K562 (cell line): ENCODE data around the gene LIF. TPM values are rescaled to one million over a fixed set of nuclear protein-coding genes. Genes with fewer than 3 reads are reported as not detected.

Experiments used
- JUND ChIP-seq, 2 experiments: IDR thresholded peaks; 2 replicates in 1 of 2; 3 replicates in 1 of 2; pipeline ENCODE4 v1.6.1; 2011; ENCODE audit warnings: borderline replicate concordance in 2 of 2, low read depth in 2 of 2, low read length in 2 of 2, improper control_type of control experiment in 1 of 2, missing biosample characterization in 1 of 2, missing genetic modification characterization in 1 of 2, missing genetic modification reagents in 1 of 2
- LCOR ChIP-seq: sonication (generic); formaldehyde crosslinking; IDR thresholded peaks from 2 replicates; pipeline ENCODE4 v1.8.0; 2022; ENCODE audit warnings: mild to moderate bottlenecking, missing genetic modification reagents
- NEUROD1 ChIP-seq: fragments of 150-350 bp; IDR thresholded peaks from 2 replicates; pipeline ENCODE4 v1.6.1; 2014; ENCODE audit warnings: borderline replicate concordance, low read length, low read depth; ENCODE audit not compliant: partially characterized antibody
- PHF21A ChIP-seq: fragments of 450-650 bp; IDR thresholded peaks from 2 replicates; pipeline ENCODE4 v1.6.1; 2017; ENCODE audit warnings: low read depth, borderline replicate concordance
- PHF8 ChIP-seq: fragments of 200-600 bp; sonication (generic); IDR thresholded peaks from 2 replicates; pipeline ENCODE4 v1.6.1; 2012; ENCODE audit warnings: mixed run types, mild to moderate bottlenecking, inconsistent platforms, low read length, moderate library complexity, borderline replicate concordance
- POLR2A ChIP-seq: fragments of 450-650 bp; conservative IDR thresholded peaks from 2 replicates; pipeline ENCODE4 v1.6.1; 2016
- RAD51 ChIP-seq: fragments of 450-650 bp; IDR thresholded peaks from 2 replicates; pipeline ENCODE4 v1.7.1; 2016; ENCODE audit warnings: low read depth, mild to moderate bottlenecking, borderline replicate concordance
- ZNF316 ChIP-seq: fragments of 450-650 bp; IDR thresholded peaks from 2 replicates; pipeline ENCODE4 v1.6.1; 2016
- ZNF354B ChIP-seq: fragments of 250-450 bp; sonication (Bioruptor Pico); IDR thresholded peaks from 2 replicates; pipeline ENCODE4 v1.4.0; 2020
- polyA plus RNA-seq, 8 experiments: library from polyadenylated mRNA; depleted of rRNA in 4 of 8; stranded (reverse) in 5 of 8; unstranded in 3 of 8; fragments of >200 nt; fragmentation: Nextera tagmentation in 2 of 8; fragmentation: Illumina TruSeq in 1 of 8; extraction: Ambion mirVana in 2 of 8; extraction: Trizol in 1 of 8; gene quantifications; 2 replicates each; pipeline versions ENCODE4 v1.2.1 to v1.2.3, GENCODE V29; 2011 to 2014; ENCODE audit warnings: inconsistent platforms in 1 of 8, missing spikeins in 1 of 8
- total RNA-seq, 7 experiments: library from RNA; depleted of rRNA in 6 of 7; stranded (reverse); fragments of >200 nt in 6 of 7; fragmentation: Illumina TruSeq in 2 of 7; extraction: Trizol in 2 of 7; gene quantifications; 2 replicates each; pipeline versions ENCODE4 v1.2.1 to v1.2.3, GENCODE V29; 2011 to 2021; ENCODE audit warnings: low replicate concordance in 1 of 7
- TF ChIP-seq, protein P1 (sequence below): fragments of 450-650 bp; formaldehyde crosslinking; IDR thresholded peaks from 2 replicates; pipeline ENCODE4 v1.4.0; 2020; ENCODE audit warnings: mild to moderate bottlenecking, moderate library complexity
- TF ChIP-seq, protein P2 (sequence below): sonication (generic); formaldehyde crosslinking; IDR thresholded peaks from 2 replicates; pipeline ENCODE4 v1.8.0; 2022; ENCODE audit warnings: mild to moderate bottlenecking, missing genetic modification reagents
- TF ChIP-seq, protein P3 (sequence below): sonication (generic); formaldehyde crosslinking; IDR thresholded peaks from 2 replicates; pipeline ENCODE4 v1.8.0; 2023; ENCODE audit warnings: mild to moderate bottlenecking, missing genetic modification reagents
- TF ChIP-seq, protein P4 (sequence below): sonication (generic); IDR thresholded peaks from 2 replicates; pipeline ENCODE4 v1.6.1; 2016
- TF ChIP-seq, protein P5 (sequence below): sonication (generic); formaldehyde crosslinking; IDR thresholded peaks from 2 replicates; pipeline ENCODE4 v1.8.0; 2022; ENCODE audit warnings: missing genetic modification reagents, mild to moderate bottlenecking, moderate library complexity, borderline replicate concordance
- TF ChIP-seq, protein P6 (sequence below): sonication (generic); formaldehyde crosslinking; IDR thresholded peaks from 2 replicates; pipeline ENCODE4 v1.5.0; 2020; ENCODE audit warnings: missing genetic modification reagents

Gene LIF
- total and polyA plus RNA-seq, 9 of the 15 experiments (the other 6 are each of a cell fraction or from before 2014, with no cell fraction given), result 0.05 to 0.39 (median 0.18) TPM; not detected in 3

DNA sequence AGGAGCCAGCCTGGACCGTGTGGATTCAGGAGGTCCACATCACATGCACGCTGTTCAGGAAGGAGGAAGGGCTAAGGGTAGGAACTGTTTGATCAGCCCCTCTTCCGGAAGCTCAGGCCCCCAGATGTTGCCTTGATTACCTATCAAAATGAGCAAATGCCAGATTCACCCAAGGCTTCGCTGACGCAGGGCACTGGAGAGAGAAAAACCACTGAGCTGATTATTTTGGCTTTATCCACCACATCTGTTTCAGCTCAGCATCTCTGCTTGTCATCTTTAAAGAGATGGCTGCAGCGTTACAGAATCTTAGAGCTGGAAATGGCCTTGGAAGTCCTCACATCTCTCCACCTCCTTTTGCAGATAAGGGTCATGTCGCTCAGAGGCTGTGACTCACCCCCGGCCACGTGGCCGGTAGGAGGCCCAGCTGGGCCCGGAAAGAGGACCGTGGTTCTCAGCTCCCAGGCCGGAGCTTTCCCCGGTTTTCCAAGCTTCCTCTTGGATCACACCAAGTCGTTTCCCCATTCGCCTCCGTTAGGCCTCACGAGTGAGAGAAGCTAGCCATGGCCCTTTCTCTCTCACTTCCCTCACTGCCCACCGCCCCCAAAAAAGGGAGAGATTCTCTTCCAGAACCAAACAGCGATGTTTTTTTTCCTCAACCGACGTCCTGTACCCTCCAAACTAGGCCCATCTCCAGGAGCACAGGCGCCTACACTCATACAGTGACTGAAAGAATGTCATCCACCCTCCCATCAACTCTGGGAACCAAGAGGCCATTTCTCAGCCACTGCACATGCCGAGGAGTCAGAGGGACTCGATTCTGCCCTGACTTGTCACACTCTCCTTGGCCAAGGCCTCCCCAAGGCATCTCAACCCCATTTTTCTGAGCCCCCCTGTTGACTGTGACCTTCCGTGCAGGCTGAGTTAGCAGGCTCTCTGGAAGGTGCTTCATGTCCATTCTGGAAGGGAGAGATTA lies 37.6 kb downstream of the LIF start (continued):
- TF ChIP-seq, protein P1, sequence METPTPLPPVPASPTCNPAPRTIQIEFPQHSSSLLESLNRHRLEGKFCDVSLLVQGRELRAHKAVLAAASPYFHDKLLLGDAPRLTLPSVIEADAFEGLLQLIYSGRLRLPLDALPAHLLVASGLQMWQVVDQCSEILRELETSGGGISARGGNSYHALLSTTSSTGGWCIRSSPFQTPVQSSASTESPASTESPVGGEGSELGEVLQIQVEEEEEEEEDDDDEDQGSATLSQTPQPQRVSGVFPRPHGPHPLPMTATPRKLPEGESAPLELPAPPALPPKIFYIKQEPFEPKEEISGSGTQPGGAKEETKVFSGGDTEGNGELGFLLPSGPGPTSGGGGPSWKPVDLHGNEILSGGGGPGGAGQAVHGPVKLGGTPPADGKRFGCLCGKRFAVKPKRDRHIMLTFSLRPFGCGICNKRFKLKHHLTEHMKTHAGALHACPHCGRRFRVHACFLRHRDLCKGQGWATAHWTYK (CRISPR knock-in tag), result no peak
- TF ChIP-seq PHF21A, result no peak
- TF ChIP-seq ZNF354B, result no peak
- TF ChIP-seq ZNF316, result no peak
- TF ChIP-seq NEUROD1, result peak; percentile 70
- peak; percentile 98 for TF ChIP-seq JUND (IDR thresholded peaks at IDR 0.05; ENCODE audit: borderline replicate concordance, low read depth, low read length)
- peak; percentile 97 for TF ChIP-seq JUND (tag; IDR thresholded peaks at IDR 0.05; ENCODE audit: borderline replicate concordance, low read depth, low read length)
- TF ChIP-seq PHF8, result peak; percentile 42; the same call in 1 of the 2 replicates
- TF ChIP-seq LCOR (CRISPR knock-in tag), result no peak
- TF ChIP-seq, protein P2, sequence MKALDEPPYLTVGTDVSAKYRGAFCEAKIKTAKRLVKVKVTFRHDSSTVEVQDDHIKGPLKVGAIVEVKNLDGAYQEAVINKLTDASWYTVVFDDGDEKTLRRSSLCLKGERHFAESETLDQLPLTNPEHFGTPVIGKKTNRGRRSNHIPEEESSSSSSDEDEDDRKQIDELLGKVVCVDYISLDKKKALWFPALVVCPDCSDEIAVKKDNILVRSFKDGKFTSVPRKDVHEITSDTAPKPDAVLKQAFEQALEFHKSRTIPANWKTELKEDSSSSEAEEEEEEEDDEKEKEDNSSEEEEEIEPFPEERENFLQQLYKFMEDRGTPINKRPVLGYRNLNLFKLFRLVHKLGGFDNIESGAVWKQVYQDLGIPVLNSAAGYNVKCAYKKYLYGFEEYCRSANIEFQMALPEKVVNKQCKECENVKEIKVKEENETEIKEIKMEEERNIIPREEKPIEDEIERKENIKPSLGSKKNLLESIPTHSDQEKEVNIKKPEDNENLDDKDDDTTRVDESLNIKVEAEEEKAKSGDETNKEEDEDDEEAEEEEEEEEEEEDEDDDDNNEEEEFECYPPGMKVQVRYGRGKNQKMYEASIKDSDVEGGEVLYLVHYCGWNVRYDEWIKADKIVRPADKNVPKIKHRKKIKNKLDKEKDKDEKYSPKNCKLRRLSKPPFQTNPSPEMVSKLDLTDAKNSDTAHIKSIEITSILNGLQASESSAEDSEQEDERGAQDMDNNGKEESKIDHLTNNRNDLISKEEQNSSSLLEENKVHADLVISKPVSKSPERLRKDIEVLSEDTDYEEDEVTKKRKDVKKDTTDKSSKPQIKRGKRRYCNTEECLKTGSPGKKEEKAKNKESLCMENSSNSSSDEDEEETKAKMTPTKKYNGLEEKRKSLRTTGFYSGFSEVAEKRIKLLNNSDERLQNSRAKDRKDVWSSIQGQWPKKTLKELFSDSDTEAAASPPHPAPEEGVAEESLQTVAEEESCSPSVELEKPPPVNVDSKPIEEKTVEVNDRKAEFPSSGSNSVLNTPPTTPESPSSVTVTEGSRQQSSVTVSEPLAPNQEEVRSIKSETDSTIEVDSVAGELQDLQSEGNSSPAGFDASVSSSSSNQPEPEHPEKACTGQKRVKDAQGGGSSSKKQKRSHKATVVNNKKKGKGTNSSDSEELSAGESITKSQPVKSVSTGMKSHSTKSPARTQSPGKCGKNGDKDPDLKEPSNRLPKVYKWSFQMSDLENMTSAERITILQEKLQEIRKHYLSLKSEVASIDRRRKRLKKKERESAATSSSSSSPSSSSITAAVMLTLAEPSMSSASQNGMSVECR (CRISPR knock-in tag), result 0 out of 2 replicates have a peak, but pooled peaks have one; percentile 24
- TF ChIP-seq, protein P3, sequence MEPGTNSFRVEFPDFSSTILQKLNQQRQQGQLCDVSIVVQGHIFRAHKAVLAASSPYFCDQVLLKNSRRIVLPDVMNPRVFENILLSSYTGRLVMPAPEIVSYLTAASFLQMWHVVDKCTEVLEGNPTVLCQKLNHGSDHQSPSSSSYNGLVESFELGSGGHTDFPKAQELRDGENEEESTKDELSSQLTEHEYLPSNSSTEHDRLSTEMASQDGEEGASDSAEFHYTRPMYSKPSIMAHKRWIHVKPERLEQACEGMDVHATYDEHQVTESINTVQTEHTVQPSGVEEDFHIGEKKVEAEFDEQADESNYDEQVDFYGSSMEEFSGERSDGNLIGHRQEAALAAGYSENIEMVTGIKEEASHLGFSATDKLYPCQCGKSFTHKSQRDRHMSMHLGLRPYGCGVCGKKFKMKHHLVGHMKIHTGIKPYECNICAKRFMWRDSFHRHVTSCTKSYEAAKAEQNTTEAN, result no peak
- TF ChIP-seq RAD51, result peak; percentile 81
- TF ChIP-seq, protein P4, sequence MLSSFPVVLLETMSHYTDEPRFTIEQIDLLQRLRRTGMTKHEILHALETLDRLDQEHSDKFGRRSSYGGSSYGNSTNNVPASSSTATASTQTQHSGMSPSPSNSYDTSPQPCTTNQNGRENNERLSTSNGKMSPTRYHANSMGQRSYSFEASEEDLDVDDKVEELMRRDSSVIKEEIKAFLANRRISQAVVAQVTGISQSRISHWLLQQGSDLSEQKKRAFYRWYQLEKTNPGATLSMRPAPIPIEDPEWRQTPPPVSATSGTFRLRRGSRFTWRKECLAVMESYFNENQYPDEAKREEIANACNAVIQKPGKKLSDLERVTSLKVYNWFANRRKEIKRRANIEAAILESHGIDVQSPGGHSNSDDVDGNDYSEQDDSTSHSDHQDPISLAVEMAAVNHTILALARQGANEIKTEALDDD, result no peak
- TF ChIP-seq POLR2A, result 0 out of 2 replicates have a peak, but pooled peaks have one; percentile 53
- TF ChIP-seq, protein P5, sequence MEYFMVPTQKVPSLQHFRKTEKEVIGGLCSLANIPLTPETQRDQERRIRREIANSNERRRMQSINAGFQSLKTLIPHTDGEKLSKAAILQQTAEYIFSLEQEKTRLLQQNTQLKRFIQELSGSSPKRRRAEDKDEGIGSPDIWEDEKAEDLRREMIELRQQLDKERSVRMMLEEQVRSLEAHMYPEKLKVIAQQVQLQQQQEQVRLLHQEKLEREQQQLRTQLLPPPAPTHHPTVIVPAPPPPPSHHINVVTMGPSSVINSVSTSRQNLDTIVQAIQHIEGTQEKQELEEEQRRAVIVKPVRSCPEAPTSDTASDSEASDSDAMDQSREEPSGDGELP (CRISPR knock-in tag), result peak; percentile 94
- TF ChIP-seq, protein P6, sequence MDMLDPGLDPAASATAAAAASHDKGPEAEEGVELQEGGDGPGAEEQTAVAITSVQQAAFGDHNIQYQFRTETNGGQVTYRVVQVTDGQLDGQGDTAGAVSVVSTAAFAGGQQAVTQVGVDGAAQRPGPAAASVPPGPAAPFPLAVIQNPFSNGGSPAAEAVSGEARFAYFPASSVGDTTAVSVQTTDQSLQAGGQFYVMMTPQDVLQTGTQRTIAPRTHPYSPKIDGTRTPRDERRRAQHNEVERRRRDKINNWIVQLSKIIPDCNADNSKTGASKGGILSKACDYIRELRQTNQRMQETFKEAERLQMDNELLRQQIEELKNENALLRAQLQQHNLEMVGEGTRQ, result peak; percentile 85
